NCI-H69 (cell line): Measurements from ENCODE around the gene ATP6V0E2.
"Not testable (repeated sequence)": the region's sequence is repeated elsewhere in the genome, so short reads cannot be mapped to it uniquely, and the experiment has no call there.

Experiments
- DNase-seq: peaks from one replicate; lab custom pipeline; 2025; lab: John Stamatoyannopoulos, UW

Gene ATP6V0E2

DNA sequence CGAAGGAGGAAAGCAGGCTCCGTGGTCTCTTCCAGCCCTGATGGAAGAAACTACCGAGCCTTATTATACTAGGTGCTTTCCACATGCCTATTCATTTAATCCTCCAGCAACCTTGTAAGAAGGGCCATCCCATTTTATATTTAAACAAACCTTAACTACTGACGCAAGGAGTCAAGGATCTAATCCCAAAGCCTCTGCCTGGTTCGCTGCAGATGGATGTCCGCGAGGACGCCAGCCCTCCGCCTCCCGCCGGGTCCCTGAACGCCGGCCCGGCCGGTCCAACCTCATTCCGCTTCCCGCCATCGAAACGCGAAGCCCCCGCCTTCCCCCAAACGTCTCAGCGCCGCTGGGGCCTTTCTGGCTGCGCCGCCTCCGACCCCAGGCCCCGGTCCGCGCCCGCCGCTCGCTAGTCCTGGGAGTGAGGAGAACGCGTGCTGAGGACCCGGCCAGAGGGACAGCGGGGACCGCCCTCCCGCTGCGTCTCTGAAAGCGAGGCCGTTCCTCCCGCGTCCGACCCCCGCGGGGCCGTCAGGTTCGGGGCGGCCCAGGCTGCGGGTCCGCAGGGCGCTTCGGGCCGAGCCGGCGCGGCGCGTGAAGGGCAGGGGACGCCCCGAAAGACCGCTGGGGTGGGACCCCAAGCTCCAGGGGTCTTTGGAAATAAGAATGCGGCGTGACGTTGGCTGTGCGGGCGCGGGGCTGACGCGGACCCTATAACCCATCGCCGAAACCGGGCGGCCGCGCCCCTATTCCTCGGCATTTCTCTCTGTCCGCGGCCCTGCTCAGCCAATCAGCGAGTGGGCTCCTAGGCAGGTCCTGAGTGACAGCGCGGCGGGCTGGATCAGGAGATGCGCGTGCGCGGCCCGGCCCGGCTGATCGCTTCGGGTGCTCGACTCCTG is at the start of gene ATP6V0E2:
ATP6V0E2 (plus strand) TSS at position 896 of the 896 bp plus-strand sequence. CDS start 97 bp downstream, outside the sequence.
- peak; percentile 99 for DNase-seq

DNA sequence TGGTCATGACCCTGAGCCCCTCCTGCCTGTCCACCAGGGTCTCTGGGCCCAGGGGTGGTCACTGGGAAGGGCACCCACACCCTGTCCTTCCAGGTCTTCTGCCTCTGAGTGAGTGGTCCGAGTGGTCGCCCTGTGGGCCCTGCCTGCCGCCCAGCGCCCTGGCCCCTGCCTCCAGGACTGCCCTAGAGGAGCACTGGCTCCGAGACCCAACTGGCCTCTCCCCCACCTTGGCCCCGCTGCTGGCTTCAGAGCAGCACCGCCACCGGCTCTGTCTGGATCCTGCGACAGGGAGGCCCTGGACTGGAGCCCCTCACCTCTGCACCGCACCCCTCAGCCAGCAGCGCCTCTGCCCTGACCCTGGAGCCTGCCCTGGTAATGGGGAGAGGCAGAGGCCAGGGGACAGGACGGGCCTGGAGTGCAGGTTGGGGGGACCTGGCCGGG is 49.4 kb upstream of the ATP6V0E2 start:
- no peak for DNase-seq

DNA sequence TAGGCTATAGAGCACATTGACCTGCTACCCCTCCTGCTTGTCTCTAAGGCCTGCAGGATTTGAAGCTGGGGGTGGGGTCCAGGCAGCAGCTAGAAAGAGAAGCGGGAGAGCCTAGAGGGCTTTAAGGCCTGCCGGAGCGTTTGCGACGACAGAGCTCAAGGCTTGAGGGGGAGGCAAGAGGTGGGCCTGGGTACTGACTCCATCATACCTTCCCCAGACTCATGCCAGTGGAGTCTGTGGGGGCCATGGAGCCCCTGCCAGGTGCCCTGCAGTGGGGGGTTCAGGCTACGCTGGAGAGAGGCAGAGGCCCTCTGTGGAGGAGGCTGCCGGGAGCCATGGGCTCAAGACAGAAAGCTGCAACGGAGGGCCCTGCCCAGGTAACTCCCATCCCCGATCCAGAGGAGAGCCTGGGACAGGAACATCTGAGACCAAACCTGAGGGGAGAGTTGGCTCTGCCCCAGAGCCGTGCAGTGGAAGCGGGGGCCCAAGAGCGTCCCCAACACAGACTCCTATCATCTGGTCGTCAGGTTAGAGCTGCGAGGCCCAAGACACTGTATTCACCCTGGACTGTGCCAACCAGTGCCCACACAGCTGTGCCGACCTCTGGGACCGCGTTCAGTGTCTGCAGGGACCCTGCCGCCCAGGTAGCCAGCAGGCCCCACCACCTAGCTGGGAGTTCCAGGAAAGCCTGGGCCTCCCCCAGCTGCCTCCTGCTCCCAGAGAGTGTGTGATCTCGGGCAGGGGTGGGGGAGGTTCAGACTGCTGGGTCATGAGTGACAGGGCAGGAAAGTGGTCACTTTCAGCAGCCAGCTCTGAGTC is 48.8 kb upstream of the ATP6V0E2 start:
- no peak for DNase-seq

DNA sequence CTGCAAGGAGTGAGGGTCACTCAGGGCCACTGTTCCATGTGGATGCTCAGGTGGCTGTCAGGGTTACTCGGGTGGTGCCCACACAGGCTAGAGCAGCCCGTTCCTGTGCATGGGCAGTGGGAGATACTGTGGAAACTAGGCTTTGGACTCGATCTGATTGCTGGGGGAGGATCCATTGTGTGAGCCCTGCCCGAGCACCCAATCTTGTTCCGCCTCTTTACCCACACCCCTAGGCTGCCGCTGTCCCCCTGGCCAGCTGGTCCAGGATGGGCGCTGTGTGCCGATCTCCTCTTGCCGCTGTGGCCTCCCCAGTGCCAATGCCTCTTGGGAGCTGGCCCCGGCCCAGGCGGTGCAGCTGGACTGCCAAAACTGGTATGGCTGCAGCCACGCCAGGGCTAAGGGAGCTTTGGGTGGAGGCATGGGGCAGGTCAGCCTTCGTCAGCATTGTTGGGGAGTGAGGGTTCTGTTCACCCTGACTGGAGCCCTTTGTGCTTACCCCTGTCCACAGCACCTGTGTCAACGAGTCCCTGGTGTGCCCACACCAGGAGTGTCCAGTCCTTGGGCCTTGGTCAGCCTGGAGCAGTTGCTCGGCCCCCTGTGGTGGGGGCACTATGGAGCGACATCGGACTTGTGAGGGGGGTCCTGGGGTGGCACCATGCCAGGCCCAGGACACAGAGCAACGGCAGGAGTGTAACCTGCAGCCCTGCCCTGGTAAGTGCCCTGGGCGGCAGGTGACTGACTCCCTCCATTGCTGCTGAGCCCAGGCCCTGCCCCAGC is 48.0 kb upstream of the ATP6V0E2 start:
- DNase-seq, result no peak

DNA sequence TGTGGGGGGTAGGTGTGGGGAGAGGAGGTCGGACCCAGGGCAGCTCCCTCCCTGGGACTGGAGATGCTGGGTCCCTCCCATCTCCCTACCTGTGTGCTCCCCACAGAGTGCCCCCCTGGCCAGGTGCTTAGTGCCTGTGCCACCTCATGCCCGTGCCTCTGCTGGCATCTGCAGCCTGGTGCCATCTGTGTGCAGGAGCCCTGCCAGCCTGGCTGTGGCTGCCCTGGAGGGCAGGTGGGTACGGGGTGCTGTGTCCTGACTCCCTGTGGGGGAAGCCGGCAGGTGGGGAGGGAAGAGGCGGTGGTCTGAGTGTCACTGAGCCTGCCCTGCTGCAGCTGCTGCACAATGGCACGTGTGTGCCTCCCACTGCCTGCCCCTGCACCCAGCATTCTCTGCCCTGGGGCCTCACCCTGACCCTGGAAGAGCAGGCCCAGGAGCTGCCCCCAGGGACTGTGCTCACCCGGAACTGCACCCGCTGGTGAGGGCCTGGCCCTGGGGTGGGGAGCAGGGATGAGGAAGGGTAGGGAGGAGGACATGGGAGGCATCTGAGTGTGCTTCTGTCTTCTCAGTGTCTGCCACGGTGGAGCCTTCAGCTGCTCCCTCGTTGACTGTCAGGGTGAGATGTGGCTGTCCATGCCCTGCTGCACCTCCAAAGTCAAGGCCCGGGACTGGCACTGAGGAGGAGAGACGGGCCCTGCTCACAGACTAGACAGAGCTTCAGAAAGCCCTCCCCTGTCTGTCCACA is 47.3 kb upstream of the ATP6V0E2 start:
- DNase-seq, result peak; percentile 36

DNA sequence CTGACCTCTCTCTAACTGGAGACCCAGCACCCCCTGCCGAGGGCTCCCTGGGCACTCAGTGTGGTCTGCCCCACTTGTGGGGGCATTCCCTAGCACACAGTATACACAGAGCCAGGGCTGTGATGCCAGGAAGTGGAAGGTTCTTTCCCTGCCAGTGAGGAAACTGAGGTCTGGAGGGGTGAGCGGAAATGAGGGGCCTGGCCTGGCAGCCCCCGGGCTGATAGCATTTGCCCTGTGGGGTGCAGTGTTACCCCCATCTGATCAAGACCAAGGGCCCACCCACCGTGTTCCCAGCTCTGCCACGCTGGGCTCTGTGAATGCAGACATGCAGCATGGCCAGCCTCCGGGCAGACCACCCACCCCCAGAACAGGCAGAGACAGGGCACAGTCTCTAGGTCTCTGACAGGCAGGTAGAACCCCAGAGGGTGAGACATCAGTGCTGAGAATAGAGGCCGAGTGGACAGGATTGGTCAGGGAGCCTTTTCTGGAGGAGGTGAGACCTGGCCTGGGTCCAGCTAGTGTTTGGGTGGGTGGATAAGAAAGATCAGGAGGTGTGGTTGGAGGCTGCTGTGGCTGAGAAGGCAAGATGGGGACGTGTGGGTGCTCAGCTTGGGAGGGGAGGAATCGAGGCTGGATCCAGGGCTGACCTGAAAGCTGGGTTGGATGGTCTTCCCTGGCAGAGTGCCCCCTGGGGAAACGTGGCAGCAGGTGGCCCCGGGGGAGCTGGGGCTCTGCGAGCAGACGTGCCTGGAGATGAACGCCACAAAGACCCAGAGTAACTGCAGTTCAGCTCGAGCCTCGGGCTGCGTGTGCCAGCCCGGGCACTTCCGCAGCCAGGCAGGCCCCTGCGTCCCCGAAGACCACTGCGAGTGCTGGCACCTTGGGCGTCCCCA is 46.4 kb upstream of the ATP6V0E2 start:
- DNase-seq, result peak; percentile 39

DNA sequence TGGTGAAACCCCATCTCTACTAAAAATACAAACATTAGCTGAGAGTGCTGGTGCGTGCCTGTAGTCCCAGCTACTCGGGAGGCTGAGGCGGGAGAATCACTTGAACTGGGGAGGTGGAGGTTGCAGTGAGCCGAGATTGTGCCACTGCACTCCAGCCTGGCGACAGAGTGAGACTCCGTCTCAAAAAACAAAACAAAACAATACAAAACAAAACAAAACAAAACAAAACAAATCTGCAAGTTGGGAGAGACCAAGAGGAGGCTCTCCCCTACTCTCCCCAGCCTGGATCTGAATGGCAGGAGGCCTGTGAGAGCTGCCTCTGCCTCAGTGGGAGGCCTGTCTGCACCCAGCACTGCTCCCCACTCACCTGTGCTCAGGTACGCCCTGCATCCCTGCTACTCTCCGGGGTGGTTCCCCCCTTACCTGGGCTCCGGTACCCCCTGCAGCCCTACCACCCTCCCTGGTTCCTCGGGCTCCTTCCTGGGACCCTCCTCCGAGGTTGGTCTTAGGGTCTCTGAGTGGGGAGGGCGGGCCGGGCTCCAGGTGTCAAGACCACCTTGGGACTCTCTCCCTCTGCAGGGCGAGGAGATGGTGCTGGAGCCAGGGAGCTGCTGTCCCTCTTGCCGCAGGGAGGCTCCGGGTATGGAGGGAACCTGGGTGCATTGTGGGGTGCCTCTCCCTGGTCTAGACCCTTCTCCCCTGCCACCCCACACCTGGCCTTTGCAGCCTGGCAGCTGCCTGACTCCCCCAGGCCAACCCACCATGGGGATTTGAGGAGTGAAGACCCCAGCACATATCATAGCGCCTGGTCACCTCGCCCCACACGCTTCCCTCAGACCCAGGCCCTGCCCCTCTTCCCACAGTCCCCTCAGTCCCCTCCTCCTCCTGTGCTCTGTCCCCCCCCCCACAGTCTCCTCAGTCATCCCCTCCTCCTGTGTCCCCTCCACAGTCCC is 45.1 kb upstream of the ATP6V0E2 start:
- no peak for DNase-seq

DNA sequence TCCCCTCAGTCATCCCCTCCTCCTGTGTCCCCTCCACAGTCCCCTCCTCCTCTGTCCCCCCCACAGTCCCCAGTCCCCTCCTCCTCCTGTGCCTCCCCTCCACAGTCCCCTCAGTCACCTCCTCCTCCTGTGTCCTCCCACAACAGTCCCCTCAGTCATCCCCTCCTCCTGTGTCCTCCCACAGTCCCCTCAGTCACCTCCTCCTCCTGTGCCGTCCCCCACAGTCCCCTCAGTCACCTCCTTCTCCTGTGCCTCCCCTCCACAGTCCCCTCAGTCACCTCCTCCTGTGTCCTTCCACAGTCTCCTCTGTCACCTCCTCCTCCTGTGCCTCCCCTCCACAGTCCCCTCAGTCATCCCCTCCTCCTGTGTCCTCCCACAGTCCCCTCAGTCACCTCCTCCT is 43.2 kb upstream of the ATP6V0E2 start:
- not testable (repeated sequence) for DNase-seq

DNA sequence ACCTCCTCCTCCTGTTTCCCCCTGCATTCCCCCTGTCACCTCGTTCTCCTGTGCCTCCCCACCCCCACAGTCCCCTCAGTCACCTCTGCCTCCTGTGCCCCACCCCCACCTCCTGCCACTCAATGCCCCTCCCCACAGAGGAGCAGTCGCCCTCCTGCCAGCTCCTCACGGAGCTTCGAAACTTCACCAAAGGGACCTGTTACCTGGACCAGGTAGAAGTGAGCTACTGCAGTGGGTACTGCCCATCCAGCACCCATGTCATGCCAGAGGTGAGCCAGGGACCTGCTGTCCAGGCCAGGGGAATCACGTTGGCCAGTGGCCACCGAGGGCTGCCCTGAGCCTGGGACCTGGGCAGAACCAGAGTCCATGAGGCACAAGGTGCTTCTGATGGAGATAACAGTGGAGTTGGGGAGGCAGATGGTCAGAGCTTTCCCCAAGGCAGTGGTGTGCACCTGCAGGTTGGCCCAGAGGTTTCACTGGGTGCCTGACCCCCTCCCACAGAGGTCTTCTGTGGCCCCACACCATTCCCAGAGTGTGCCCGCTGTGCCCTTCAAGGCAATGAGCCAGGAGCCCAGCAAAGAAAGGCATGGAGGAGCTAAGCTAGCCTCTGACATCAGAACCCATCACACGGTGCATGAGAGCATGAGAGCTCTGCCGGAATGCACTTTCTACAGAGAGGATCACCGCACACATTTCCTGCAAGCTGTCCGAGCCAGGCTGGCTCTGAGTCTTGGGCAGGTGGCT is 42.6 kb upstream of the ATP6V0E2 start:
- DNase-seq, result no peak

DNA sequence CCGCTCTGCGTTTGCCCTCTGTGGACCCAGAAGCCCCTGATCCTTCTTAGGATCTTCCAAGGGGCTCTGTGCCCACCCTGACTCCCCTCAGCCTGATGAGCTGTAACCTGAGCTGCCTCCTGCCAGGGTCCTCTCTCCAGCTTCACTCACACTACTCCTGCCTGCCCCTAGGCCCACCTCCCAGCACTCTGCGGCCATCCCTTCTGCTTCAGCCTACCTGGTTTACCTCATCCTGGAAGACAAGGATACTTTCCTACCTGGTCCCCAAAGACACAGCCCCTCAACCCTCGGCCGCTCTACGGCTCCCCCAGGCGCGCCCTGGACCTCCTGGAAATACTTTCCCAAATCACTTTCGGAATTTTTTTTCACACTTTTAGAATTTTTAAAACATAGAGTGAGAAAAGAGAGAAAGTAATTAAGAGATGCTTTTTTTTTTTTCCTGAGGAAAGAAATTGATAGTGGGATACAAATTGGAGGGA is 42.0 kb upstream of the ATP6V0E2 start:
- DNase-seq, result no peak

DNA sequence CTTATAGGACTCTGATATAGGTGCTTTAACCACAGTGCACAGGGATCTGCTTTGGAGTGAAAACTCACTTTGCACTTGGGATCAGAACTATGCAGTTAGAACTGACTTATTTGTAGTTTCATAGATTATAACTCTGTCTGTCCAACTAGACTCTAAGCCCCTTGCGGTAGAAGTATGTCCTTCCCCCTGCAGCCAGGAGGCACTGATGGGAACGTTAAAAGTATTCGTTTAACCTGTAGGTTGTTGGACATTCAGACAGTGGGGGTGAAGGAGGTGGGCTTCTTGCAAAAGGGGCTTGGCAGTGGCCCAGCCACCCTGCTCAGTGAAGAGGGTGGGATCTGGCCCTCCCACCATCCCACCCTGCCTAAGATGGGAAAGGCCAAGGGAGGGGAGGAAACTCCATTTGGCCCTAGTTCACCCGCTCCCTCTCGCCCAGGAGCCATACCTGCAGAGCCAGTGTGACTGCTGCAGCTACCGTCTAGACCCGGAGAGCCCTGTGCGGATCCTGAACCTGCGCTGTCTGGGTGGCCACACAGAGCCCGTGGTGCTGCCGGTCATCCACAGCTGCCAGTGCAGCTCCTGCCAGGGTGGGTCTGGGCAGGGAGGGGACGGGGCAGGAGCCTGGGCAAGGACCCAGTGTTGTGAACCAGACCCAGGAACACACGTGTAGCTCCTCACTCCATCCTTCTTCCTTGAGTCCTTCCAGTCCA is 41.3 kb upstream of the ATP6V0E2 start:
- peak; percentile 18 for DNase-seq

DNA sequence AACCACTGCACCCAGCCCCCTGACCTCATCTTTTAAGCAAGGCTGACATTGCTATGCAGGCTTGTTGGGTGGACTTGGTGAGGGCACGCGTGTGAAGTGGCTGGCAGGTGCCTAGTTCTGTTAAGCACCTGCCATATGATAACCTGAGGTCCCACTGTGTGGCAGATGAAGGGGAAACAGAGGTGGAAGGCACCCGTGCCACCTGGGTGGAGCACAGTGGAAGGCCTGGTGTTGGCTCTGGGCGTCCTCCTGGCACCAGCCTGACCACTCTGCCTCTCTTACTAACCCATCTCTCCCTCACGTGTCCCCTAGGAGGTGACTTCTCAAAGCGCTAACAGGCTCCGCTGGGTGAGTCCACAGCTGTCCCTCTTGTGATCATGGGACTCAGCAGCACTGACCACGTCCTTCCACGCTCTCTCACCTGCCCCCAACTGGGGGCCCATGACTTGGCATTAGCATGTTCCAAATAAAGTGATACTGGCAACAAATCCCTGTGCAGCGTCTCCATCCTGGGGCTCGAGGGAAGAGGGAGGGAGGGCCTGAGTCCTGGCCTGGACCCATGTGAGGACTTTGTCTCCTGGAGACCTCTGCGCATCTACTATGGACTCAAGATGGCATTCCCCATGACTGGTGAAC is 40.2 kb upstream of the ATP6V0E2 start:
- no peak for DNase-seq

DNA sequence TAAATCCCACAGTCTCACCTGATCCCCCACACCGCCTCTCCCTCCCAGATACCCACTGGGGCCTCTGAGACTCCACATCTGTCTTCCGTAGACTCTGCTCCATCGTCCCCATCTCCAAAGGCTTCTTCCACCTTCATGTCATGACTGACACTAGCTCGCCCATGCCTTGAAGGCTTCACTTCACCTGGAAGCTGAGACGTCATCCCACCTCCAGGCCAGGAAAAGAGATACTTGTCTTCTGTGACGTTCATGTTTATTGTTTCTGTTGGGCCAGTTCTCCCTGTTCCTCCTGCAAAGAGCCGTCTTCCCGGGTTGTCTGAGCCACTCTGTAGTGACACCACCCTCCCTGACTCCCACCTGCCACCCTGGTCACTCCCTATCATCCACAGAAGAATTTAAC is 39.2 kb upstream of the ATP6V0E2 start:
- no peak for DNase-seq

DNA sequence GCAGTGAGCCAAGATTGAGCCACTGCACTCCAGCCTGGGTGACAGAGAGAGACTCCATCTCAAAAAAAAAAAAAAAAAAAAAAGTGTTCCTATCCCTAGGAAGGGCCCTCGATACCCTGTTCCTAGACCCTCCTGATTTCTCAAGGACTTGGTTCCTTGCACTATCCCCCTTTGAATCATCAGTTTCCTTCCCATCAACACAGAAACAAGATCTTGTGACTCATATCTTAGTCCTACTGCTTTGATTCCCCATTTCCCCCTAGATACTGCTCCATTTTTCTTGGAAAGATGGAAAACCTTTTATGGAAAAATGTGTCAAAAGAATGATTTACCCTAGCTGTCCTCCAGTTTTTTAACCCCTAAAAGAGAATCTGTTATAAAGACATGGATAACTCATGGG is 37.3 kb upstream of the ATP6V0E2 start:
- DNase-seq, result no peak

DNA sequence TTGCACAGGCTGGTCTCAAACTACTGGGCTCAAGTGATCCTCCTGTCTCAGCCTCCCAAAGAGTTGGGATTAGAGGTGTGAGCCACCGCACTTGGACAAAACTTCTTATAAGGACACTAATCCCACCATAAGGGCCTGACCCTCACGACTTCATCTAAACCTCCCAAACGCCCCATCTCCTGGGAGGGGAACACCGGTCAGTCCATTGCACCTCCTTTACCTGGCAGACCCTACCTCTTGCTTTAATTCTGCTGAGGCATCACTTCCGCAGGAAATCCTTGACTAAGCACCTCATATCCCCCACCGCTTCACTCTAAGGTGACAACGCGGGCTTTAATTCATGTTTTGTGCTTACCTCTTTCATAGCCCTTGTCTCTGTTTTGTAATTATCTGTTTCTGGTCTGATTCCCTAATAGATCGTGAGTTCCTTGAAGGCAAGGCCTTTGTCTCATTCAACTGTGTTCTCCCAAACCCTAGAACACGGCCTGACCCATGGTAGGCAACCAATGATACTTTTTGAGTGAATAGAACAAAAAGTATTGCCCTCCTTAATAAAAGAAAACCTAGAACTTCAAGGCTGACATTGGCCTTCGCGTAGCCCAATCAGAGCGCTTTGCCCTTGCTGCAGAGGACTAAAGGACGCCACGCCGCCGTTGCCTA is 36.1 kb upstream of the ATP6V0E2 start:
- no peak for DNase-seq

DNA sequence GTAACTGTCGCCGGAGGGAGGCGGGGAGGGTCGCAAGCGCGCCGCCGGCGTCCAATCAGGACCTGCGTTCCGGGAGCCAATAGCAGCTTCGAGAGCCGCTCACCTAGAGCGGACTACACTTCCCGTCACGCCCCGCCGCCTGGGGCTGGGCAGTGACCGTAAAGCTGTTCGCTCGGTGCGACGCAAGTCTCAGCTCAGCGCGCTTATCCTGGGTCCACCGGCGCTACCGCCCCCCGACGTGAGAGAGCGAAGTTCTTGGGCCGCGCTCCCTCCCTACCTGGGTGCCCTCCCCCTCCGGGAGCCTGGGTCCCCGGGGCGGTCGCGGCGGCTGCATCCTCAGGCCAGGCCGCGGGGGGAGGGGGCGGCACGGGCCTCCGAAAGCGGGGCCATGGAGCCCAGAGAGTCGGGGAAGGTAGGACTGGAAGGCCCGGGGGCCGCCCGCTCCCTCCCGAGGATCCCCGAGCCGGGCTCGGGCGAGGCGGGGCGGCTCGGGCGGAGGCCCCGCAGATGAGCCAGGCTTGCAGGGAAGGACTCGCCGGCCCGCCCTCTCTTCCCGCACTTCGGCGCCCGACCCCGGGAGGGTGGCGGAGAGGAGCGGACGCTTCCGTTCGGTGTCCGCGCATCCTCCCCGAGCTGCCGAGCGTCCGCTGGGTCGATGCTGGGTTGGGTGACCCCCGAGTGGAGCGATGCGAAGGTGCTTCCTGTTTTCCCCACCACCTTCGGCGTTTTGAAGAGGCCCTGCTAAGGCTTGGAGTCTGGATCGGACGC is 35.4 kb upstream of the ATP6V0E2 start, which contains the start of gene ZNF862:
ZNF862 (plus strand) TSS at position 152 of the 768 bp plus-strand sequence; CDS start at position 389, 237 bp downstream.
- DNase-seq, result peak; percentile 100
